A549 (cell line): ENCODE measurements around the gene EPB41L2. TPM values are rescaled to one million over a fixed set of nuclear protein-coding genes. Genes with fewer than 3 reads are reported as not detected.

ENCODE experiments used
- ATAC-seq, 2 experiments: fragments of 200-7000 bp in 1 of 2; fragments of >200 bp in 1 of 2; cut with Nextera tagmentation in 1 of 2; cut with Tn5 transposase in 1 of 2; 3 replicates each; pipeline versions ENCODE4 v1.8.0 to v1.9.1; 2018 to 2020; ENCODE audit warnings: mild to moderate bottlenecking in 1 of 2, moderate library complexity in 1 of 2
- CTCF ChIA-PET: fragments of 300-600 bp; sonication (Branson Sonifier 250); formaldehyde crosslinking; extraction: SDS; loops from one replicate; lab custom pipeline; 2021; ENCODE audit warnings: antibody characterized with exemption, inconsistent platforms; lab: Yijun Ruan, JAX
- POLR2A ChIA-PET: fragments of 350-600 bp; formaldehyde crosslinking; extraction: SDS; loops from one replicate; lab custom pipeline; 2021; ENCODE audit warnings: antibody characterized with exemption, inconsistent platforms; lab: Yijun Ruan, JAX
- DNase-seq, 2 experiments: peaks; one replicate each; pipeline versions ENCODE4 v3.0.0 to v3.0.0-alpha.2; 2011 to 2016; ENCODE audit warnings: low read depth in 1 of 2, low spot score in 1 of 2
- FAIRE-seq: peaks from 2 replicates; lab custom pipeline; 2011; peaks lifted over from hg19 to GRCh38; lab: Jason Lieb, UNC
- H3K27ac ChIP-seq, 2 experiments: fragments of >200 bp; sonication (Bioruptor Twin); formaldehyde crosslinking; 3 replicates each; pipeline ENCODE4 v1.5.1; 2016 to 2017
- H3K4me1 ChIP-seq: fragments of >200 bp; sonication (Bioruptor Twin); formaldehyde crosslinking; 3 replicates; pipeline ENCODE4 v1.6.1; 2016
- H3K4me2 ChIP-seq: fragments of >200 bp; sonication (Bioruptor Twin); formaldehyde crosslinking; 3 replicates; pipeline ENCODE4 v1.6.1; 2016
- H3K4me3 ChIP-seq: fragments of >200 bp; sonication (Bioruptor Twin); formaldehyde crosslinking; 3 replicates; pipeline ENCODE4 v1.5.1; 2016
- H3K9me3 ChIP-seq: fragments of >200 bp; sonication (Bioruptor Twin); formaldehyde crosslinking; 3 replicates; pipeline ENCODE4 v1.6.1; 2016
- CEBPB ChIP-seq, 2 experiments: fragments of >200 bp in 1 of 2; sonication (Bioruptor Twin) in 1 of 2; formaldehyde crosslinking in 1 of 2; IDR thresholded peaks; 2 replicates each; pipeline ENCODE4 v1.6.1; 2012 to 2016
- CHD4 ChIP-seq: fragments of 200-600 bp; sonication (generic); IDR thresholded peaks from 2 replicates; pipeline ENCODE4 v1.6.1; 2016; ENCODE audit warnings: antibody characterized with exemption, mild to moderate bottlenecking, borderline replicate concordance
- EHMT2 ChIP-seq: fragments of 200-600 bp; sonication (generic); IDR thresholded peaks from 2 replicates; pipeline ENCODE4 v1.6.1; 2016; ENCODE audit warnings: antibody characterized with exemption, low read depth, mild to moderate bottlenecking, moderate library complexity
- ELK1 ChIP-seq: fragments of 150-350 bp; IDR thresholded peaks from 2 replicates; pipeline ENCODE4 v1.6.1; 2014; ENCODE audit warnings: low read depth, mild to moderate bottlenecking, low read length
- FOSB ChIP-seq: fragments of 250-450 bp; sonication (Bioruptor Pico); IDR thresholded peaks from 2 replicates; pipeline ENCODE4 v1.5.0; 2020; ENCODE audit warnings: mild to moderate bottlenecking, moderate library complexity
- FOSL2 ChIP-seq, 2 experiments: fragments of 450-650 bp in 1 of 2; fragments of >200 bp in 1 of 2; sonication (Bioruptor Twin) in 1 of 2; formaldehyde crosslinking; IDR thresholded peaks; 2 replicates each; pipeline versions ENCODE4 v1.5.0 to v1.6.1; 2016 to 2020; ENCODE audit warnings: mild to moderate bottlenecking in 1 of 2, moderate library complexity in 1 of 2
- FOXS1 ChIP-seq: fragments of 250-450 bp; sonication (Bioruptor Pico); IDR thresholded peaks from 2 replicates; pipeline ENCODE4 v1.5.0; 2020; ENCODE audit warnings: mild to moderate bottlenecking, moderate library complexity
- HOXB5 ChIP-seq: fragments of 250-450 bp; sonication (Bioruptor Pico); IDR thresholded peaks from 2 replicates; pipeline ENCODE4 v1.5.0; 2020; ENCODE audit warnings: mild to moderate bottlenecking, moderate library complexity
- JUNB ChIP-seq: fragments of >200 bp; sonication (Bioruptor Twin); formaldehyde crosslinking; IDR thresholded peaks from 2 replicates; pipeline ENCODE4 v1.6.1; 2016
- MAFK ChIP-seq: fragments of 450-650 bp; IDR thresholded peaks from 2 replicates; pipeline ENCODE4 v1.6.1; 2014; ENCODE audit not compliant: partially characterized antibody
- MAZ ChIP-seq: fragments of 150-350 bp; IDR thresholded peaks from 2 replicates; pipeline ENCODE4 v1.6.1; 2014; ENCODE audit warnings: antibody characterized with exemption, low read depth, low read length, borderline replicate concordance
- NFE2L2 ChIP-seq: fragments of 150-350 bp; conservative IDR thresholded peaks from 2 replicates; pipeline ENCODE4 v1.6.1; 2014; ENCODE audit warnings: low read length
- NPAS2 ChIP-seq: fragments of 250-450 bp; sonication (Bioruptor Pico); IDR thresholded peaks from 2 replicates; pipeline ENCODE4 v1.8.0; 2022; ENCODE audit warnings: mild to moderate bottlenecking, moderate library complexity, borderline replicate concordance
- PBX3 ChIP-seq: IDR thresholded peaks from 2 replicates; pipeline ENCODE4 v1.6.1; 2012
- PHF8 ChIP-seq: fragments of 200-600 bp; sonication (generic); IDR thresholded peaks from 2 replicates; pipeline ENCODE4 v1.6.1; 2016; ENCODE audit warnings: low read depth, mild to moderate bottlenecking, antibody characterized with exemption, moderate library complexity, borderline replicate concordance
- POLR2A ChIP-seq: IDR thresholded peaks from 2 replicates; pipeline ENCODE4 v1.6.1; 2012; ENCODE audit warnings: mild to moderate bottlenecking, low read length
- RARB ChIP-seq: fragments of 250-450 bp; sonication (Bioruptor Pico); IDR thresholded peaks from 2 replicates; pipeline ENCODE4 v1.8.0; 2021; ENCODE audit warnings: mild to moderate bottlenecking, moderate library complexity
- RFX5 ChIP-seq: fragments of 450-650 bp; IDR thresholded peaks from 2 replicates; pipeline ENCODE4 v1.7.1; 2014; ENCODE audit warnings: antibody characterized with exemption, mild to moderate bottlenecking, moderate library complexity
- TP53 ChIP-seq: fragments of 250-450 bp; sonication (Bioruptor Pico); IDR thresholded peaks from 2 replicates; pipeline ENCODE4 v1.5.0; 2021; ENCODE audit warnings: mild to moderate bottlenecking, moderate library complexity
- ZC3H11A ChIP-seq: fragments of 450-650 bp; IDR thresholded peaks from 2 replicates; pipeline ENCODE4 v1.6.1; 2014; ENCODE audit warnings: antibody characterized with exemption, mild to moderate bottlenecking
- ZSCAN20 ChIP-seq: fragments of 250-450 bp; sonication (Bioruptor Pico); IDR thresholded peaks from 2 replicates; pipeline ENCODE4 v1.8.0; 2022; ENCODE audit warnings: mild to moderate bottlenecking, moderate library complexity
- WGBS: methylation state at CpG from one replicate; pipeline ENCODE4 v1.1.6; 2017; ENCODE audit errors: missing lambda C conversion rate; 5-methylcytosine and 5-hydroxymethylcytosine counted together
- polyA plus RNA-seq, 4 experiments: library from polyadenylated mRNA; depleted of rRNA in 3 of 4; stranded (reverse); fragments of >200 nt; fragmentation: RNase III in 1 of 4; extraction: RNeasy Plus Mini Kit Qiagen cat#74134 plus additional on column Dnase treatment in 1 of 4; gene quantifications; 2 replicates in 3 of 4; 3 replicates in 1 of 4; pipeline ENCODE4 v1.2.3, GENCODE V29; 2011 to 2017

The EPB41L2 gene
- polyA plus RNA-seq, 2 of the 4 experiments (the other 2 are of a cell fraction), result 42.9 to 50.3 TPM

GRCh38 chr6:131036601-131037000 lies 26.4 kb downstream of the EPB41L2 start:
- ChIA-PET CTCF (interaction anchor here (2.1 kb wide), 1 partner anchor 151 kb away, joined by 5 read pairs; no protein-coding TSS in a partner anchor), POLR2A (no interaction called here)
- 100% methylated on average over 2 of the region's 2 CpGs for WGBS
- Histone ChIP-seq H3K4me3 (no peak overlapping the region), H3K4me1 (peaks cover 9% of the 10 kb centered on the region; the same call in 2 of the 3 replicates), H3K4me2 (no peak overlapping the region), H3K9me3 (no peaks in the 10 kb centered on the region), H3K27ac (no peak overlapping the region)
- FAIRE-seq, result no peak
- no peak for DNase-seq
- no peak for ATAC-seq
- TF ChIP-seq HOXB5 (CRISPR knock-in tag) (no peak), PHF8 (no peak), ZSCAN20 (CRISPR knock-in tag) (no peak), TP53 (no peak)

- WGBS, result 83% methylated on average over 3 of the region's 3 CpGs
- no peak overlapping the region for H3K4me2 ChIP-seq
- H3K27ac ChIP-seq, result no peak overlapping the region
- peaks cover 9% of the 10 kb centered on the region; the same call in 2 of the 3 replicates for H3K4me1 ChIP-seq
- H3K4me3 ChIP-seq, result no peak overlapping the region
- ATAC-seq, result no peak
- H3K9me3 ChIP-seq, result no peaks in the 10 kb centered on the region
- POLR2A ChIA-PET, result no interaction called here
- TF ChIP-seq ZC3H11A (no peak), FOSB (CRISPR knock-in tag) (no peak), NFE2L2 (no peak), FOSL2 (IDR thresholded peaks at IDR 0.05) (no peak), FOSL2 (CRISPR knock-in tag; IDR thresholded peaks at IDR 0.05) (no peak), FOXS1 (no peak), PBX3 (no peak)
- TF ChIP-seq, all 56 proteins: peak for 0
- no peak for FAIRE-seq
- DNase-seq, result no peak
- CTCF ChIA-PET, result interaction anchor here (2.1 kb wide), 1 partner anchor 151 kb away, joined by 5 read pairs; no protein-coding TSS in a partner anchor
These were observed 26.9 kb downstream of the EPB41L2 start for GRCh38 chr6:131036143-131036542.

GRCh38 chr6:131035582-131035981 lies 27.5 kb downstream of the EPB41L2 start:
- no peak for FAIRE-seq

GRCh38 chr6:131033631-131034030 lies 29.4 kb downstream of the EPB41L2 start:
- ChIA-PET POLR2A (no interaction called here), CTCF (no interaction called here)
- no peak for ATAC-seq
- Histone ChIP-seq H3K4me3 (no peak overlapping the region), H3K9me3 (no peaks in the 10 kb centered on the region), H3K4me1 (peaks cover 21% of the 10 kb centered on the region), H3K4me2 (no peak overlapping the region), H3K27ac (no peak overlapping the region)
- 83% methylated on average over 1 of the region's 1 CpG for WGBS
- no peak for FAIRE-seq
- TF ChIP-seq CEBPB (IDR thresholded peaks at IDR 0.05), result no peak
- TF ChIP-seq JUNB, result no peak
- no peak for TF ChIP-seq MAZ
- TF ChIP-seq ELK1, result no peak
- TF ChIP-seq NPAS2 (CRISPR knock-in tag), result no peak
- TF ChIP-seq CHD4, result no peak
- TF ChIP-seq RARB (CRISPR knock-in tag), result no peak
- TF ChIP-seq PBX3, result no peak
- no peak for TF ChIP-seq POLR2A
- no peak for TF ChIP-seq EHMT2
- no peak for DNase-seq

More at GRCh38 chr6:131035582-131035981, 27.5 kb downstream of the EPB41L2 start:
- DNase-seq (no peak), ATAC-seq (no peak)
- Histone ChIP-seq H3K4me3 (no peak overlapping the region), H3K27ac (no peak overlapping the region), H3K4me1 (peaks cover 9% of the 10 kb centered on the region; the same call in 2 of the 3 replicates), H3K9me3 (no peaks in the 10 kb centered on the region), H3K4me2 (no peak overlapping the region)
- CTCF ChIA-PET, result interaction anchor here (0.9 to 2.1 kb wide), 3 partner anchors 10 to 150 kb away, joined by 3 to 5 read pairs (median 3); no protein-coding TSS in a partner anchor
- POLR2A ChIA-PET, result no interaction called here
- TF ChIP-seq PHF8 (no peak), MAFK (no peak), FOSB (CRISPR knock-in tag) (no peak), RFX5 (no peak), FOXS1 (no peak)
- 90% methylated on average over 1 of the region's 1 CpG for WGBS
